HepG2 (cell line): Measurements from ENCODE around the gene VWA7. TPM values are rescaled to one million over a fixed set of nuclear protein-coding genes. Genes with fewer than 3 reads are reported as not detected.

Source experiments
- ATF7 ChIP-seq, 2 experiments: fragments of 450-650 bp in 1 of 2; sonication (generic) in 1 of 2; formaldehyde crosslinking in 1 of 2; IDR thresholded peaks; 2 replicates each; pipeline versions ENCODE4 v1.4.0 to v1.6.1; 2016 to 2020; ENCODE audit warnings: antibody characterized with exemption in 1 of 2, mild to moderate bottlenecking in 1 of 2, missing genetic modification reagents in 1 of 2
- DPF2 ChIP-seq: sonication (generic); formaldehyde crosslinking; IDR thresholded peaks from 2 replicates; pipeline ENCODE4 v1.4.0; 2020; ENCODE audit warnings: mild to moderate bottlenecking, low read depth, missing genetic modification reagents, borderline replicate concordance
- ELF4 ChIP-seq: sonication (generic); formaldehyde crosslinking; IDR thresholded peaks from 2 replicates; pipeline ENCODE4 v1.5.0; 2020; ENCODE audit warnings: missing genetic modification reagents, mild to moderate bottlenecking, moderate library complexity, borderline replicate concordance
- KDM3A ChIP-seq: IDR thresholded peaks from 2 replicates; pipeline ENCODE4 v1.6.1; 2018; ENCODE audit warnings: low read depth, missing compliant biosample characterization
- MAFG ChIP-seq: sonication (generic); formaldehyde crosslinking; IDR thresholded peaks from 2 replicates; pipeline ENCODE4 v1.5.1; 2020; ENCODE audit warnings: mild to moderate bottlenecking, missing genetic modification reagents
- MED13 ChIP-seq: sonication (generic); formaldehyde crosslinking; IDR thresholded peaks from 2 replicates; pipeline ENCODE4 v1.5.0; 2020; ENCODE audit warnings: missing genetic modification reagents
- MYPOP ChIP-seq: sonication (generic); formaldehyde crosslinking; IDR thresholded peaks from 2 replicates; pipeline ENCODE4 v1.8.1; 2023; ENCODE audit warnings: mild to moderate bottlenecking, moderate library complexity, missing genetic modification reagents
- PAXIP1 ChIP-seq: sonication (generic); formaldehyde crosslinking; conservative IDR thresholded peaks from 2 replicates; pipeline ENCODE4 v1.4.0; 2020; ENCODE audit warnings: mild to moderate bottlenecking, missing genetic modification reagents, moderate library complexity
- POLR2AphosphoS5 ChIP-seq: IDR thresholded peaks from 2 replicates; pipeline ENCODE4 v1.6.1; 2012; ENCODE audit warnings: low read depth, low read length
- REST ChIP-seq, 2 experiments: IDR thresholded peaks; 2 replicates each; pipeline ENCODE4 v1.6.1; 2011 to 2012; ENCODE audit warnings: low read length in 2 of 2, borderline replicate concordance in 1 of 2, low read depth in 1 of 2, mild to moderate bottlenecking in 1 of 2, moderate library complexity in 1 of 2
- SMC3 ChIP-seq: IDR thresholded peaks from 2 replicates; pipeline ENCODE4 v1.6.1; 2011; ENCODE audit warnings: low read length, improper control_type of control experiment
- SOX6 ChIP-seq, 2 experiments: fragments of 450-650 bp in 1 of 2; sonication (generic) in 1 of 2; formaldehyde crosslinking in 1 of 2; IDR thresholded peaks; 2 replicates each; pipeline versions ENCODE4 v1.4.0 to v1.6.1; 2017 to 2020; ENCODE audit warnings: antibody characterized with exemption in 1 of 2, mild to moderate bottlenecking in 1 of 2, missing genetic modification reagents in 1 of 2
- SSRP1 ChIP-seq: IDR thresholded peaks from 2 replicates; pipeline ENCODE4 v1.6.1; 2016; ENCODE audit warnings: control low read depth
- TBX2 ChIP-seq: sonication (generic); formaldehyde crosslinking; IDR thresholded peaks from 2 replicates; pipeline ENCODE4 v1.5.0; 2020; ENCODE audit warnings: missing genetic modification reagents, mild to moderate bottlenecking, borderline replicate concordance
- THAP11 ChIP-seq: IDR thresholded peaks from 2 replicates; pipeline ENCODE4 v1.6.1; 2016; ENCODE audit warnings: missing biosample characterization, missing genetic modification reagents
- ZNF335 ChIP-seq: sonication (generic); formaldehyde crosslinking; IDR thresholded peaks from 2 replicates; pipeline ENCODE4 v1.4.0; 2020; ENCODE audit warnings: missing genetic modification reagents
- ZNF496 ChIP-seq: sonication (generic); formaldehyde crosslinking; IDR thresholded peaks from 2 replicates; pipeline ENCODE4 v1.8.1; 2023; ENCODE audit warnings: mild to moderate bottlenecking, moderate library complexity, missing genetic modification reagents; ENCODE audit not compliant: insufficient replicate concordance
- polyA plus RNA-seq, 8 experiments: library from polyadenylated mRNA; depleted of rRNA in 3 of 8; stranded (reverse) in 7 of 8; unstranded in 1 of 8; fragments of >200 nt; fragmentation: Illumina TruSeq in 4 of 8; extraction: Trizol in 4 of 8; gene quantifications; 2 replicates each; pipeline versions ENCODE4 v1.2.1 to v1.2.3, GENCODE V29; 2011 to 2016; ENCODE audit warnings: low read depth in 4 of 8, missing spikeins in 1 of 8, mixed read lengths in 1 of 8; ENCODE audit not compliant: insufficient read depth in 1 of 8
- total RNA-seq, 5 experiments: library from RNA; depleted of rRNA; stranded (reverse); fragments of >200 nt; fragmentation: Illumina TruSeq; extraction: Trizol; gene quantifications; 2 replicates each; pipeline ENCODE4 v1.2.3, GENCODE V29; 2016; ENCODE audit warnings: low read depth in 1 of 5
- TF ChIP-seq, protein P1 (sequence below): sonication (generic); formaldehyde crosslinking; IDR thresholded peaks from 2 replicates; pipeline ENCODE4 v1.9.0; 2021; ENCODE audit warnings: missing genetic modification reagents, mild to moderate bottlenecking, borderline replicate concordance

VWA7 gene
- total and polyA plus RNA-seq, 2 of the 13 experiments (the other 11 are each of a cell fraction or from before 2014, with no cell fraction given): 0.86 to 3.3 TPM

GRCh38 chr6:31822036-31822821 is 45.1 kb upstream of the VWA7 start (continued):
- peak; percentile 34; the same call in 1 of the 2 replicates for TF ChIP-seq PAXIP1 (CRISPR knock-in tag)
- peak; percentile 97 for TF ChIP-seq ZNF335 (CRISPR knock-in tag)
- no peak; the same call in 1 of the 2 replicates for TF ChIP-seq SSRP1 (CRISPR knock-in tag)
- TF ChIP-seq, protein P1, sequence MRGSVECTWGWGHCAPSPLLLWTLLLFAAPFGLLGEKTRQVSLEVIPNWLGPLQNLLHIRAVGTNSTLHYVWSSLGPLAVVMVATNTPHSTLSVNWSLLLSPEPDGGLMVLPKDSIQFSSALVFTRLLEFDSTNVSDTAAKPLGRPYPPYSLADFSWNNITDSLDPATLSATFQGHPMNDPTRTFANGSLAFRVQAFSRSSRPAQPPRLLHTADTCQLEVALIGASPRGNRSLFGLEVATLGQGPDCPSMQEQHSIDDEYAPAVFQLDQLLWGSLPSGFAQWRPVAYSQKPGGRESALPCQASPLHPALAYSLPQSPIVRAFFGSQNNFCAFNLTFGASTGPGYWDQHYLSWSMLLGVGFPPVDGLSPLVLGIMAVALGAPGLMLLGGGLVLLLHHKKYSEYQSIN (CRISPR knock-in tag): no peak
- peak in 1 of 2 experiments; percentile 49; a peak in 1 of 4 replicates for TF ChIP-seq REST (IDR thresholded peaks at IDR 0.05; ENCODE audit: borderline replicate concordance in 1 of 2, low read depth in 1 of 2, low read length in 2 of 2)
- peak; percentile 37; the same call in 1 of the 2 replicates for TF ChIP-seq THAP11
- TF ChIP-seq TBX2 (CRISPR knock-in tag): peak; percentile 73
- TF ChIP-seq POLR2AphosphoS5: peak; percentile 78
- no peak for TF ChIP-seq KDM3A (CRISPR knock-in tag)
- no peak for TF ChIP-seq ZNF496 (CRISPR knock-in tag)
- 0 out of 2 replicates have a peak, but pooled peaks have one; percentile 17 for TF ChIP-seq SMC3
- no peak for TF ChIP-seq MED13 (CRISPR knock-in tag)
- peak; percentile 44; the same call in 1 of the 2 replicates for TF ChIP-seq ELF4 (CRISPR knock-in tag)
- 0 out of 2 replicates have a peak, but pooled peaks have one; percentile 50 for TF ChIP-seq MAFG
- no peak for TF ChIP-seq SOX6 (IDR thresholded peaks at IDR 0.05)
- peak; percentile 44 for TF ChIP-seq SOX6 (CRISPR knock-in tag; IDR thresholded peaks at IDR 0.05)
- no peak for TF ChIP-seq ATF7 (IDR thresholded peaks at IDR 0.05)
- no peak for TF ChIP-seq ATF7 (CRISPR knock-in tag; IDR thresholded peaks at IDR 0.05)
- no peak for TF ChIP-seq DPF2 (CRISPR knock-in tag)
- TF ChIP-seq MYPOP (CRISPR knock-in tag): peak; percentile 50; the same call in 1 of the 2 replicates
